Sigmoid colon (tissue), 4 donors: Measurements from ENCODE around the gene TMSB10.

Experiments
- CTCF ChIP-seq, 4 experiments: fragments of 450-650 bp in 3 of 4; fragments of 200-600 bp in 1 of 4; IDR thresholded peaks; one replicate each; pipeline ENCODE4 v1.5.1; 2016 to 2019; ENCODE audit warnings: antibody characterized with exemption in 4 of 4, mild to moderate bottlenecking in 3 of 4, moderate library complexity in 2 of 4
- EP300 ChIP-seq, 4 donors: sonication (generic); formaldehyde crosslinking; IDR thresholded peaks; one replicate each; pipeline ENCODE4 v1.6.1; 2017; ENCODE audit warnings: antibody characterized with exemption in 4 of 4
- POLR2A ChIP-seq, 2 donors: fragments of 450-650 bp; IDR thresholded peaks; one replicate each; pipeline ENCODE4 v1.6.1; 2016; ENCODE audit warnings: antibody characterized with exemption in 2 of 2, mild to moderate bottlenecking in 2 of 2, moderate library complexity in 2 of 2
- POLR2AphosphoS5 ChIP-seq, 4 donors: sonication (generic); formaldehyde crosslinking; IDR thresholded peaks; one replicate each; pipeline ENCODE4 v1.6.1; 2017; ENCODE audit warnings: antibody characterized with exemption in 4 of 4

GRCh38 chr2:84885111-84885510 is 20.3 kb upstream of the TMSB10 start:
- TF ChIP-seq CTCF (IDR thresholded peaks at IDR 0.05) (no peak), POLR2A (IDR thresholded peaks at IDR 0.05) (no peak), EP300 (IDR thresholded peaks at IDR 0.05) (no peak), POLR2AphosphoS5 (IDR thresholded peaks at IDR 0.05) (no peak)
